Loucy (cell line): ENCODE data around the gene TECPR1.

Source experiments
- H2AFZ ChIP-seq: fragments of 200-600 bp; sonication (generic); 2 replicates; pipeline ENCODE4 v1.6.0; 2016; ENCODE audit warnings: antibody characterized with exemption, mild to moderate bottlenecking, low read length, moderate library complexity
- H3F3A ChIP-seq: fragments of 200-600 bp; 2 replicates; pipeline ENCODE4 v1.6.0; 2016; ENCODE audit warnings: antibody characterized with exemption, low read depth, mild to moderate bottlenecking
- H3K27me3 ChIP-seq: fragments of 200-600 bp; sonication (generic); 2 replicates; pipeline ENCODE4 v1.6.1; 2014; ENCODE audit warnings: low read length, mild to moderate bottlenecking; ENCODE audit not compliant: insufficient read depth, poor library complexity, severe bottlenecking
- H3K36me3 ChIP-seq: fragments of 200-600 bp; sonication (generic); 2 replicates; pipeline ENCODE4 v1.6.1; 2016; ENCODE audit warnings: low read length; ENCODE audit not compliant: insufficient read depth
- H3K4me1 ChIP-seq: fragments of 200-600 bp; sonication (generic); 2 replicates; pipeline ENCODE4 v1.5.1; 2014; ENCODE audit warnings: low read length, mild to moderate bottlenecking; ENCODE audit not compliant: insufficient read depth, poor library complexity, severe bottlenecking
- H3K4me2 ChIP-seq: fragments of 200-600 bp; sonication (generic); 2 replicates; pipeline ENCODE4 v1.6.0; 2014; ENCODE audit warnings: antibody characterized with exemption, low read length, low read depth, mild to moderate bottlenecking; ENCODE audit not compliant: poor library complexity, severe bottlenecking
- H3K4me3 ChIP-seq: fragments of 200-600 bp; sonication (generic); 2 replicates; pipeline ENCODE4 v1.5.1; 2014; ENCODE audit warnings: low read length, mild to moderate bottlenecking, mixed read lengths; ENCODE audit not compliant: poor library complexity, severe bottlenecking
- H3K79me2 ChIP-seq: fragments of 200-600 bp; sonication (generic); 2 replicates; pipeline ENCODE4 v1.6.1; 2014; ENCODE audit warnings: low read length; ENCODE audit not compliant: insufficient read depth
- H3K9ac ChIP-seq: fragments of 200-600 bp; sonication (generic); 2 replicates; pipeline ENCODE4 v1.6.0; 2014; ENCODE audit warnings: mild to moderate bottlenecking, low read depth, low read length, moderate library complexity; ENCODE audit not compliant: poor library complexity, severe bottlenecking
- H3K9me2 ChIP-seq: fragments of 200-600 bp; sonication (generic); replicated peaks from 2 replicates; pipeline ENCODE4 v1.6.1; 2016; ENCODE audit warnings: low read depth, low read length, mixed read lengths
- H3K9me3 ChIP-seq: fragments of 200-600 bp; sonication (generic); 2 replicates; pipeline ENCODE4 v1.6.1; 2014; ENCODE audit warnings: mild to moderate bottlenecking, antibody characterized with exemption, low read length, low read depth; ENCODE audit not compliant: insufficient read depth
- H4K20me1 ChIP-seq: fragments of 200-600 bp; sonication (generic); 2 replicates; pipeline ENCODE4 v1.6.0; 2014; ENCODE audit warnings: antibody characterized with exemption, low read length, mild to moderate bottlenecking; ENCODE audit not compliant: insufficient read depth, poor library complexity, severe bottlenecking
- EZH2phosphoT487 ChIP-seq: fragments of 200-600 bp; IDR thresholded peaks from 2 replicates; pipeline ENCODE4 v1.6.1; 2018; ENCODE audit warnings: antibody characterized with exemption, mild to moderate bottlenecking, moderate library complexity, borderline replicate concordance
- TF ChIP-seq, protein P1 (sequence below): fragments of 200-600 bp; sonication (generic); conservative IDR thresholded peaks from 2 replicates; pipeline ENCODE4 v1.5.1; 2014; ENCODE audit warnings: mild to moderate bottlenecking, antibody characterized with exemption, low read length

The TECPR1 gene

GRCh38 chr7:98236355-98237185 lies 15.5 kb downstream of the TECPR1 start:
- Histone ChIP-seq H3K79me2 (no peaks in the 10 kb centered on the region), H3K4me1 (no peaks in the 10 kb centered on the region), H3K9me2 (no peaks in the 10 kb centered on the region), H3K9me3 (no peaks in the 10 kb centered on the region), H4K20me1 (no peaks in the 10 kb centered on the region), H3K4me2 (no peak overlapping the region), H3K4me3 (no peak overlapping the region), H3K9ac (no peak overlapping the region), H3K36me3 (peaks cover 4% of the 10 kb centered on the region; the same call in 1 of the 2 replicates), H3F3A (no peaks in the 10 kb centered on the region), H3K27me3 (no peaks in the 10 kb centered on the region), H2AFZ (no peak overlapping the region)
- no peak for TF ChIP-seq EZH2phosphoT487
- TF ChIP-seq, protein P1, sequence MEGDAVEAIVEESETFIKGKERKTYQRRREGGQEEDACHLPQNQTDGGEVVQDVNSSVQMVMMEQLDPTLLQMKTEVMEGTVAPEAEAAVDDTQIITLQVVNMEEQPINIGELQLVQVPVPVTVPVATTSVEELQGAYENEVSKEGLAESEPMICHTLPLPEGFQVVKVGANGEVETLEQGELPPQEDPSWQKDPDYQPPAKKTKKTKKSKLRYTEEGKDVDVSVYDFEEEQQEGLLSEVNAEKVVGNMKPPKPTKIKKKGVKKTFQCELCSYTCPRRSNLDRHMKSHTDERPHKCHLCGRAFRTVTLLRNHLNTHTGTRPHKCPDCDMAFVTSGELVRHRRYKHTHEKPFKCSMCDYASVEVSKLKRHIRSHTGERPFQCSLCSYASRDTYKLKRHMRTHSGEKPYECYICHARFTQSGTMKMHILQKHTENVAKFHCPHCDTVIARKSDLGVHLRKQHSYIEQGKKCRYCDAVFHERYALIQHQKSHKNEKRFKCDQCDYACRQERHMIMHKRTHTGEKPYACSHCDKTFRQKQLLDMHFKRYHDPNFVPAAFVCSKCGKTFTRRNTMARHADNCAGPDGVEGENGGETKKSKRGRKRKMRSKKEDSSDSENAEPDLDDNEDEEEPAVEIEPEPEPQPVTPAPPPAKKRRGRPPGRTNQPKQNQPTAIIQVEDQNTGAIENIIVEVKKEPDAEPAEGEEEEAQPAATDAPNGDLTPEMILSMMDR = no peak

- Histone ChIP-seq H3K9me2 (no peaks in the 10 kb centered on the region), H3K9ac (no peak overlapping the region), H3K4me1 (no peaks in the 10 kb centered on the region), H3K4me2 (no peak overlapping the region), H3F3A (no peaks in the 10 kb centered on the region), H4K20me1 (no peaks in the 10 kb centered on the region), H3K9me3 (no peaks in the 10 kb centered on the region), H3K79me2 (no peaks in the 10 kb centered on the region), H3K27me3 (no peaks in the 10 kb centered on the region), H3K36me3 (peaks cover 4% of the 10 kb centered on the region; the same call in 1 of the 2 replicates), H3K4me3 (no peak overlapping the region), H2AFZ (no peak overlapping the region)
- TF ChIP-seq, protein P1 = no peak
- TF ChIP-seq EZH2phosphoT487 = no peak
Measured at GRCh38 chr7:98235901-98236300, 16.1 kb downstream of the TECPR1 start.

DNA sequence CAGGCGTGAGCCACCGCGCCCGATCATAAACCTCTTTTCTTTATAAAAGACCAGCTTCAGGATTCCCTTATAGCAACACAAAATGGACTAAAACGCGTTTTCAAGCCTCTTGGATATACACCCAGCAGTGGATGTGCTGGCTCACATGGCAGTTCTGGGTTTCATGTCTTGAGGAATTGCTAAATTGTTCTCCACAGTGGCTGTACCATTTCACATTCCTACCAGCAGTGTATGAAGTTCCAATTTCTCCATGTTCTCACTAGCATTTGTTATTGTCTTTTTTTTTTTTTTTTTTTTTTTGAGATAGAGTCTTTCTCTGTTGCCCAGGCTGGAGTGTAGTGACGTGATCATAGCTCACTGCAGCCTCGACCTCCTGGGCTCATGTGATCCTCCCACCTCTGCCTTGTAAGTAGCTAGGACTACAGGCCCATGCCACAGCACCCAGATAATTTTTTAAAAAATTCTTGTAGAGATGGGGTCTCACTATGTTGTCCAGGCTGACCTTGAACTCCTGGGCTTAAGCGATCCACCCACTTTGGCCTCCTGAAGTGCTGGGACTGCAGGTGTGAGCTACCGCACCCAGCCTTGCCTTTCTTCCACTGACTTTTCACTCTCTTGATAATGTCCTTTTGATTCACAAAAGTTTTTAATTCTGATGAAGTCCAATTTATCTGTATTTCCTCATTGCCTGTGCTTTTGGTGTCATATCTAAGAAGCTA lies 17.4 kb downstream of the TECPR1 start:
- Histone ChIP-seq H3K36me3 (peaks cover 4% of the 10 kb centered on the region; the same call in 1 of the 2 replicates), H4K20me1 (no peaks in the 10 kb centered on the region), H3K27me3 (no peaks in the 10 kb centered on the region), H3F3A (no peaks in the 10 kb centered on the region), H3K9ac (no peak overlapping the region), H3K4me3 (no peak overlapping the region), H3K9me3 (no peaks in the 10 kb centered on the region), H3K4me1 (no peaks in the 10 kb centered on the region), H3K79me2 (no peaks in the 10 kb centered on the region), H3K4me2 (no peak overlapping the region), H3K9me2 (no peaks in the 10 kb centered on the region), H2AFZ (no peak overlapping the region)
- no peak for TF ChIP-seq EZH2phosphoT487
- TF ChIP-seq, protein P1 = no peak
